AG04450 (cell line): ENCODE results near the gene FOXP2. TPM values are rescaled to one million over a fixed set of nuclear protein-coding genes. Genes with fewer than 3 reads are reported as not detected.

ENCODE experiments used
- CTCF ChIA-PET: fragments of 300-600, 350-600 bp; formaldehyde crosslinking; extraction: SDS; loops from one replicate; lab custom pipeline; 2022; ENCODE audit warnings: antibody characterized with exemption, inconsistent platforms; lab: Charles Lee
- POLR2A ChIA-PET: fragments of 350-600 bp; formaldehyde crosslinking; extraction: SDS; loops from one replicate; lab custom pipeline; 2021; ENCODE audit warnings: antibody characterized with exemption, inconsistent platforms; lab: Yijun Ruan, JAX
- DNase-seq: peaks from one replicate; pipeline ENCODE4 v3.0.0-alpha.2; 2011; ENCODE audit warnings: low read depth, low spot score
- H3K27ac ChIP-seq: one replicate; pipeline ENCODE4 v1.5.1; 2012; ENCODE audit warnings: low read depth, low read length, control low read depth
- H3K27me3 ChIP-seq: one replicate; pipeline ENCODE4 v1.6.0; 2012; ENCODE audit warnings: low read length; ENCODE audit not compliant: control insufficient read depth, insufficient read depth
- H3K4me3 ChIP-seq: 2 replicates; pipeline ENCODE4 v1.5.1; 2011; ENCODE audit warnings: mild to moderate bottlenecking, low read depth, low read length, control low read depth
- H3K9me3 ChIP-seq: 2 replicates; pipeline ENCODE4 v1.5.1; 2012; ENCODE audit warnings: low read length; ENCODE audit not compliant: control insufficient read depth, insufficient read depth
- polyA plus RNA-seq: library from polyadenylated mRNA; depleted of rRNA; stranded (reverse); fragments of >200 nt; gene quantifications from 2 replicates; pipeline ENCODE4 v1.2.3, GENCODE V29; 2011
- TF ChIP-seq, protein P1 (sequence below): IDR thresholded peaks from 2 replicates; pipeline ENCODE4 v1.5.1; 2011; ENCODE audit warnings: low read depth, low read length, control low read depth, inconsistent platforms

FOXP2 gene
- polyA plus RNA-seq, 1 experiment = 2.8 TPM

DNA sequence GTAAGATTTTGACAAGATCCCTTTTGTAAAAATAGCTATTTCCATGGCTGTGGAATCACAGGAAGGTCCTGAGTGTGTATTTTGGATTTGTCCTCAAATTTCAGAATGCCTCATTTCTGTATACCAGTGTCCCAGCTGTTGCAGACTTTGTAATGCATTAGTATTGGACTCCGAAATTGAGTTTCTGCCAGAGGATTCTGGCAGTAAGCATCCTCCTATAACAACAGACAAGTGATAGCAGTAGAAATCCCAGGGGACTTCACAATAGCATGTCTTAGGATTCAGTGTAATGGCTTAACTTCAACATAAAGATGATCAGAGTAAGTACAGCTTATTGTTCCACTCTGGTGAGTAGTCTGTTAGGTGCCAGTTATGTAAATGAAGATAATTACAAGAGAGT, 104.6 kb downstream of the FOXP2 start:
- Histone ChIP-seq H3K27ac (no peak overlapping the region), H3K27me3 (no peaks in the 10 kb centered on the region), H3K9me3 (no peaks in the 10 kb centered on the region), H3K4me3 (no peak overlapping the region)
- TF ChIP-seq, protein P1, sequence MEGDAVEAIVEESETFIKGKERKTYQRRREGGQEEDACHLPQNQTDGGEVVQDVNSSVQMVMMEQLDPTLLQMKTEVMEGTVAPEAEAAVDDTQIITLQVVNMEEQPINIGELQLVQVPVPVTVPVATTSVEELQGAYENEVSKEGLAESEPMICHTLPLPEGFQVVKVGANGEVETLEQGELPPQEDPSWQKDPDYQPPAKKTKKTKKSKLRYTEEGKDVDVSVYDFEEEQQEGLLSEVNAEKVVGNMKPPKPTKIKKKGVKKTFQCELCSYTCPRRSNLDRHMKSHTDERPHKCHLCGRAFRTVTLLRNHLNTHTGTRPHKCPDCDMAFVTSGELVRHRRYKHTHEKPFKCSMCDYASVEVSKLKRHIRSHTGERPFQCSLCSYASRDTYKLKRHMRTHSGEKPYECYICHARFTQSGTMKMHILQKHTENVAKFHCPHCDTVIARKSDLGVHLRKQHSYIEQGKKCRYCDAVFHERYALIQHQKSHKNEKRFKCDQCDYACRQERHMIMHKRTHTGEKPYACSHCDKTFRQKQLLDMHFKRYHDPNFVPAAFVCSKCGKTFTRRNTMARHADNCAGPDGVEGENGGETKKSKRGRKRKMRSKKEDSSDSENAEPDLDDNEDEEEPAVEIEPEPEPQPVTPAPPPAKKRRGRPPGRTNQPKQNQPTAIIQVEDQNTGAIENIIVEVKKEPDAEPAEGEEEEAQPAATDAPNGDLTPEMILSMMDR = no peak
- ChIA-PET POLR2A (no interaction called here), CTCF (interaction anchor here (1.4 kb wide), 1 partner anchor 20 kb away, joined by 5 read pairs; no protein-coding TSS in a partner anchor)
- DNase-seq = no peak

DNA sequence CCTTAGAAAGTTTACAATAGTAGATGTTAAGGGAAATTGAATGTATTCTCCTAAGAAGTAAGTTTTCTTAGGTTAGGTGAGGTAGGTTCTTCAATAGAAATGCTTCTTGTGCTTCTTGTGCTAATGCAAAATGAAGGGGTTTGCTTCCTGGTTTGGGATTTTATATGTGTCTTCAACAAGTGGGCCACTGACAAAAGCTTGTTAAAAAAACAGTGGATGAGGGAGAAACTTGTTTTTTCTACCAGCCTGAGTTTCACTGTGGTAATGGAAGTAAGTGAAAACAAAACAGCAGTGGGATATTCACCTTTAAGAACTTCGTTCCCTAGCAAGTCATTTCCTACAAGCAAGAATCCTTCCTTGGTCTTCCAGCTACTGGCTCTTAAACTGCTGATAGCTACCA, 107.5 kb downstream of the FOXP2 start:
- POLR2A ChIA-PET = no interaction called here
- DNase-seq = no peak
- Histone ChIP-seq H3K27me3 (no peaks in the 10 kb centered on the region), H3K9me3 (no peaks in the 10 kb centered on the region), H3K4me3 (no peak overlapping the region), H3K27ac (no peak overlapping the region)
- TF ChIP-seq, protein P1 = no peak
- CTCF ChIA-PET = interaction anchor here (1.1 kb wide), 2 partner anchors 18 to 94 kb away, joined by 3 to 5 read pairs; no protein-coding TSS in a partner anchor

DNA sequence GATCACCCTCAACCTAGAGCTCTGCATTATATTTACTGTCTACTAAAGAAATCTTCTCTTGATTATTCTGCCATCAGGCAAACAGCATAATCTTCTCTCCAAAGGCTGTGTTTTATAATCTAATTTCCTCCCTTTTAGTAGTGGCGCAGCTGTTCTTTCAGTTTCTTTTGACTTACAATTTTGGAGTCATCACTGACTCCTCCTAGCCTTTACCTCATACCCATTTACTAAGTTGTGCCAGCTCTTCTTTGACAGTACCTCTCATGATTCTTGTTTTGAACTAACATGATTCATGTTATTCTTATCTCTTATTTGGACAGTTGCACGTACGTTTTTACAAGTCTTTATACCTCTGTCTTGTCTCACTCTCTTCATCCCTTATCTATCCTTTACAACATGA, 113.0 kb downstream of the FOXP2 start:
- TF ChIP-seq, protein P1 = no peak
- H3K4me3 ChIP-seq = no peak overlapping the region
- H3K9me3 ChIP-seq = no peaks in the 10 kb centered on the region
- ChIA-PET POLR2A (no interaction called here), CTCF (no interaction called here)
- H3K27ac ChIP-seq = no peak overlapping the region
- H3K27me3 ChIP-seq = no peaks in the 10 kb centered on the region
- DNase-seq = no peak

DNA sequence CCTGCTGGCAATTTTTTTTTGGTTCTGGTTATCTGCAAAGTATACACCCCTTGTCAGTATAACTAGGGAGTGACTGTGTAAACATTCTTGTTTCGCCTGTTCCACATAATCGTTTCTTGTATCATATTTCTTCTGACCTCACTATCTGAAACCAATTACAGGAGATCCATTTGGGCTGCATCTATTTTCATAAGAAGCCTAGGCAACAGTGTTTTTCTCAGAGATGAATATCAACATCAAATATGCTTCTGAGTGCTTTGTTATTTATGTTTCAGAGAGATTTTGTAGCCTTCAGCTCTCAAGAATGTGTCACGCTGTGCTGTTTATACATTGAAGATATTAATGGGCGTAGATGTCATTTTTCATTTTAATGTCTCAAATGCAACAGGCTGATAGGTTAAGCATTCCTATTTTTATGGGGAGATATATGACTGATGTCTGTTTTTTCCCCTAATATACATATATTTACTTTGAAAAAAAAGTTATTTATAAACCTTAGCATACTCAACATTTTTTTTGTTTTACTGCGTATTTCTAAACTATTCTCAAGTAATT, 115.5 kb downstream of the FOXP2 start:
- DNase-seq = no peak
- Histone ChIP-seq H3K27ac (no peak overlapping the region), H3K4me3 (no peak overlapping the region), H3K9me3 (no peaks in the 10 kb centered on the region), H3K27me3 (no peaks in the 10 kb centered on the region)
- CTCF ChIA-PET = interaction anchor here (1.0 kb wide), 1 partner anchor 10 kb away, joined by 3 read pairs; no protein-coding TSS in a partner anchor
- POLR2A ChIA-PET = no interaction called here
- TF ChIP-seq, protein P1 = no peak

DNA sequence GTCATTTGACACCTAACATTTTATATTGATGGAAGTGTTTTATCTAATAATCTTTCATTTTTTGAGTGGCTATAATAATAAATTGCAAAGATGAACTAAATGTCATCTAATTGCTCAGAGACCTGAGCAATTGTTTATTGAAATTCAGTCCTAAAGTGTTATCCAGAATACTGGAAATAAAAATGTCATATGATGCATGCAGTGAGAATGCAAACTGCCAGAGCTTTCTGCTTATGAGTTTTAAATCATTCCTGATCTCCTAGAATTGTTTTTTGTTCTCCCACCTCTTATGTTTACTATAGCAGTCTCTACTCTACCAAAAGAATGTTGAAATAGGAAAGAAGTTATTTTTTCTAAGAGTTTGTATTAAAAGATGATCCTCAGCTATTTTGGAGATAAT, 116.7 kb downstream of the FOXP2 start:
- H3K4me3 ChIP-seq = no peak overlapping the region
- H3K9me3 ChIP-seq = no peaks in the 10 kb centered on the region
- ChIA-PET POLR2A (no interaction called here), CTCF (interaction anchor here (1.1 kb wide), 1 partner anchor 9 kb away, joined by 3 read pairs; no protein-coding TSS in a partner anchor)
- TF ChIP-seq, protein P1 = no peak
- no peak for DNase-seq
- H3K27ac ChIP-seq = no peak overlapping the region
- H3K27me3 ChIP-seq = no peaks in the 10 kb centered on the region
